ENCODE data around the gene HABP2. TPM values are rescaled to one million over a fixed set of nuclear protein-coding genes. Genes with fewer than 3 reads are reported as not detected.

HABP2 gene
- total RNA-seq, 1 donor from 2014 or later: under 0.01 TPM

- Histone ChIP-seq H3K9ac (ENCODE audit: low read depth in 1 of 3, low read length in 3 of 3) (no peak overlapping the region), H3K36me3 (ENCODE audit: control insufficient read depth in 3 of 3, insufficient read depth in 3 of 3, low read length in 3 of 3) (no peaks in the 10 kb centered on the region), H3K27ac (ENCODE audit: low read depth, low read length) (no peak overlapping the region), H3K27me3 (ENCODE audit: control insufficient read depth in 3 of 3, insufficient read depth in 3 of 3, low read length in 3 of 3) (no peaks in the 10 kb centered on the region), H3K4me3 (ENCODE audit: low read length in 3 of 3) (no peak overlapping the region), H3K9me3 (ENCODE audit: control insufficient read depth in 3 of 3, low read length in 3 of 3) (no peaks in the 10 kb centered on the region), H3K4me1 (ENCODE audit: control insufficient read depth in 3 of 3, insufficient read depth in 3 of 3, low read length in 3 of 3) (peaks cover 7 to 10% (median 10%) of the 10 kb centered on the region in 3 donors)
Observed at GRCh38 chr10:113518415-113518814, 34.4 kb upstream of the HABP2 start.

GRCh38 chr10:113518816-113519591 is 33.8 kb upstream of the HABP2 start:
- peaks cover 7 to 10% (median 10%) of the 10 kb centered on the region in 3 donors for H3K4me1 ChIP-seq (ENCODE audit: control insufficient read depth in 3 of 3, insufficient read depth in 3 of 3, low read length in 3 of 3)
- no peaks in the 10 kb centered on the region for H3K27me3 ChIP-seq (ENCODE audit: control insufficient read depth in 3 of 3, insufficient read depth in 3 of 3, low read length in 3 of 3)
- no peak overlapping the region for H3K4me3 ChIP-seq (ENCODE audit: low read length in 3 of 3)
- H3K9me3 ChIP-seq (ENCODE audit: control insufficient read depth in 3 of 3, low read length in 3 of 3): no peaks in the 10 kb centered on the region
- no peak overlapping the region for H3K27ac ChIP-seq (ENCODE audit: low read depth, low read length)
- no peak overlapping the region for H3K9ac ChIP-seq (ENCODE audit: low read depth in 1 of 3, low read length in 3 of 3)
- H3K36me3 ChIP-seq (ENCODE audit: control insufficient read depth in 3 of 3, insufficient read depth in 3 of 3, low read length in 3 of 3): no peaks in the 10 kb centered on the region

GRCh38 chr10:113519681-113520115 is 33.2 kb upstream of the HABP2 start:
- no peak overlapping the region for H3K9ac ChIP-seq (ENCODE audit: low read depth in 1 of 3, low read length in 3 of 3)

DNA sequence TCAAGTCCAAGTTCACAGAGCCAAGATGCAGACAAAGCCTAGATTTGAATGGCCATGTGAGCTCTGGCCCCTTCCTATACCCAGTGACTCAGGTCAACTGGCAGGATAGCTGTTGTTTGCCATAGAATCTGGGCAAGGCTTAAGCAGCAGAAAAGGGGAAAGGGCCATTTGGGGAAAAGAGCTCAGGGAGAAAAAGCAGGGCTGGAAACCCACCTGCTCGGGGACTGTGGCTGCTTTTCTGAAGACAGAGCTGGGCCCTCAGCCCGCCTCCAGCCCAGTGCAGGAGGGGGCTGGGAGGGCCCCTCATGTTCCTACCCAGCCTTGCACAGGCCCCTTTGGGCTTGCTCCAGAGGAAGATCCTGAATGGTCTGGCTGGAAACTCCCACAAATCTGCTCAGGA is 32.6 kb upstream of the HABP2 start:
- no peak overlapping the region for H3K9ac ChIP-seq (ENCODE audit: low read depth in 1 of 3, low read length in 3 of 3)
- H3K4me1 ChIP-seq (ENCODE audit: control insufficient read depth in 3 of 3, insufficient read depth in 3 of 3, low read length in 3 of 3): peaks cover 7 to 10% (median 10%) of the 10 kb centered on the region in 3 donors
- no peaks in the 10 kb centered on the region for H3K9me3 ChIP-seq (ENCODE audit: control insufficient read depth in 3 of 3, low read length in 3 of 3)
- no peaks in the 10 kb centered on the region for H3K27me3 ChIP-seq (ENCODE audit: control insufficient read depth in 3 of 3, insufficient read depth in 3 of 3, low read length in 3 of 3)
- no peak overlapping the region for H3K4me3 ChIP-seq (ENCODE audit: low read length in 3 of 3)
- H3K36me3 ChIP-seq (ENCODE audit: control insufficient read depth in 3 of 3, insufficient read depth in 3 of 3, low read length in 3 of 3): no peaks in the 10 kb centered on the region
- H3K27ac ChIP-seq (ENCODE audit: low read depth, low read length): no peak overlapping the region

More at GRCh38 chr10:113519681-113520115, 33.2 kb upstream of the HABP2 start:
- Histone ChIP-seq H3K4me3 (ENCODE audit: low read length in 3 of 3) (no peak overlapping the region), H3K9me3 (ENCODE audit: control insufficient read depth in 3 of 3, low read length in 3 of 3) (no peaks in the 10 kb centered on the region), H3K36me3 (ENCODE audit: control insufficient read depth in 3 of 3, insufficient read depth in 3 of 3, low read length in 3 of 3) (no peaks in the 10 kb centered on the region), H3K27ac (ENCODE audit: low read depth, low read length) (no peak overlapping the region), H3K27me3 (ENCODE audit: control insufficient read depth in 3 of 3, insufficient read depth in 3 of 3, low read length in 3 of 3) (no peaks in the 10 kb centered on the region), H3K4me1 (ENCODE audit: control insufficient read depth in 3 of 3, insufficient read depth in 3 of 3, low read length in 3 of 3) (peaks cover 7 to 10% (median 10%) of the 10 kb centered on the region in 3 donors)

GRCh38 chr10:113520690-113521474 is 32.0 kb upstream of the HABP2 start:
- H3K9me3 ChIP-seq (ENCODE audit: control insufficient read depth in 3 of 3, low read length in 3 of 3): no peaks in the 10 kb centered on the region
- no peaks in the 10 kb centered on the region for H3K27me3 ChIP-seq (ENCODE audit: control insufficient read depth in 3 of 3, insufficient read depth in 3 of 3, low read length in 3 of 3)
- no peak overlapping the region for H3K9ac ChIP-seq (ENCODE audit: low read depth in 1 of 3, low read length in 3 of 3)
- H3K36me3 ChIP-seq (ENCODE audit: control insufficient read depth in 3 of 3, insufficient read depth in 3 of 3, low read length in 3 of 3): no peaks in the 10 kb centered on the region
- H3K4me3 ChIP-seq (ENCODE audit: low read length in 3 of 3): no peak overlapping the region
- peaks cover 7 to 10% (median 10%) of the 10 kb centered on the region in 3 donors for H3K4me1 ChIP-seq (ENCODE audit: control insufficient read depth in 3 of 3, insufficient read depth in 3 of 3, low read length in 3 of 3)
- no peak overlapping the region for H3K27ac ChIP-seq (ENCODE audit: low read depth, low read length)

GRCh38 chr10:113521475-113521795 is 31.4 kb upstream of the HABP2 start:
- Histone ChIP-seq H3K4me3 (ENCODE audit: low read length in 3 of 3) (no peak overlapping the region), H3K27ac (ENCODE audit: low read depth, low read length) (no peak overlapping the region), H3K4me1 (ENCODE audit: control insufficient read depth in 3 of 3, insufficient read depth in 3 of 3, low read length in 3 of 3) (peaks cover 7 to 10% (median 10%) of the 10 kb centered on the region in 3 donors), H3K36me3 (ENCODE audit: control insufficient read depth in 3 of 3, insufficient read depth in 3 of 3, low read length in 3 of 3) (no peaks in the 10 kb centered on the region), H3K9ac (ENCODE audit: low read depth in 1 of 3, low read length in 3 of 3) (no peak overlapping the region), H3K27me3 (ENCODE audit: control insufficient read depth in 3 of 3, insufficient read depth in 3 of 3, low read length in 3 of 3) (no peaks in the 10 kb centered on the region), H3K9me3 (ENCODE audit: control insufficient read depth in 3 of 3, low read length in 3 of 3) (no peaks in the 10 kb centered on the region)

DNA sequence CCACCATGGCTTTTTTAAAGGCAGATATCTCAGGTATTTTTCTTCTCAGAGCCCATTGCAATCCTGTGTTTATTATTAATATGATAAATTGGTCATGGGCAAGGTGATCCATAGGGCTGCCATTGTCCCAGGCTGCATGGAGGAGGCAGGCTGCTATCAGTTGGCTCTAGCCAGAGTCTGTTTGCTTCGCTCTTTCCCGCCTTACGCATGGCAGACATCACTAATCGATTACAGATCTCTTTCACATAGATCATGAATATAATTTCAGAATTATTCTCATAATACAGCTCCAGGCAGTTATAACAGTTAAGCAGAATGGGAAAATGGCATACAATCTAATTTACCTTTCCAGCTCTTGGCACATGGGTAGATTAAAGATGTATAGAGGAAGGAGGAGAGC is 30.4 kb upstream of the HABP2 start:
- no peak overlapping the region for H3K27ac ChIP-seq (ENCODE audit: low read depth, low read length)
- peaks cover 7 to 10% (median 10%) of the 10 kb centered on the region in 3 donors for H3K4me1 ChIP-seq (ENCODE audit: control insufficient read depth in 3 of 3, insufficient read depth in 3 of 3, low read length in 3 of 3)
- H3K27me3 ChIP-seq (ENCODE audit: control insufficient read depth in 3 of 3, insufficient read depth in 3 of 3, low read length in 3 of 3): no peaks in the 10 kb centered on the region
- no peaks in the 10 kb centered on the region for H3K36me3 ChIP-seq (ENCODE audit: control insufficient read depth in 3 of 3, insufficient read depth in 3 of 3, low read length in 3 of 3)
- no peak overlapping the region for H3K4me3 ChIP-seq (ENCODE audit: low read length in 3 of 3)
- H3K9ac ChIP-seq (ENCODE audit: low read depth in 1 of 3, low read length in 3 of 3): no peak overlapping the region
- no peaks in the 10 kb centered on the region for H3K9me3 ChIP-seq (ENCODE audit: control insufficient read depth in 3 of 3, low read length in 3 of 3)

DNA sequence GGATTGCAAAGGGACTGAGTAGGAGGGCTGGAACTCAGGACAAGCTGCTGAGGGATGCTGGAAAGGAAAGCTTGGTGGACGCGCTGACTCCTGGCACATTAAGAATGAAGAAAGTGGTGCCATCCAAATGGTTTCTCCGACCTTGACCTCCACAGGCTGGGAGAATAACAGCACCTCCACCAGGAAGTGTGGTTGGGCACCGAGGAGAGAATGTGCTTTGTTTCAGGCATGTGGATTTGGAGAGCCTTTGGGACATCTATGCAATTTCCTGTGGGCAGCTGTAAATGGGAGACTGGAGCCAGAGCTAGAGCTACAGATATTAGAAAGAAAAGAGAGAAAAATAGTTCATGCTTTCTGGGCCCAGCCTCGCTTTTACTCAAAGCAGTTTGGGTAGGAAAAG is 29.8 kb upstream of the HABP2 start:
- no peak overlapping the region for H3K9ac ChIP-seq (ENCODE audit: low read depth in 1 of 3, low read length in 3 of 3)
- peaks cover 7 to 10% (median 10%) of the 10 kb centered on the region in 3 donors for H3K4me1 ChIP-seq (ENCODE audit: control insufficient read depth in 3 of 3, insufficient read depth in 3 of 3, low read length in 3 of 3)
- no peaks in the 10 kb centered on the region for H3K9me3 ChIP-seq (ENCODE audit: control insufficient read depth in 3 of 3, low read length in 3 of 3)
- H3K27me3 ChIP-seq (ENCODE audit: control insufficient read depth in 3 of 3, insufficient read depth in 3 of 3, low read length in 3 of 3): no peaks in the 10 kb centered on the region
- H3K4me3 ChIP-seq (ENCODE audit: low read length in 3 of 3): no peak overlapping the region
- no peaks in the 10 kb centered on the region for H3K36me3 ChIP-seq (ENCODE audit: control insufficient read depth in 3 of 3, insufficient read depth in 3 of 3, low read length in 3 of 3)
- no peak overlapping the region for H3K27ac ChIP-seq (ENCODE audit: low read depth, low read length)

DNA sequence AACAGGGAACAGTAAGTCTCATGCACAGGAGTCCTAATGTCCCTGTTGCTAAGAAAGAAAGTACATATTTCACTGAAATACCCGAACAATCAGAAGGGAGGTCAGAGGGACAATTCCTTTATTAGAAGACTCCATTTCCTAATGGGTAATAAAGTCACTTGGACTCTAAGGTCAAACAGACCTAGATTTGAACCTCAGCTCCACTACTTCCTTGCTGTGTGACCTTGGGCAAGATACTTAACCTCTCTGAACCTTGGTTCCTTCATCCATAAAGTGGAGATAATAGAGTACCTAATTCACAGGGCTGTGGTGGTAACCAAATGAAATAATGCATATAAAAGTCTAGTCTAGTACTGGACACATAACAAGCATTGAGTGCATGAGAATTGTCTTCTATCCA is 29.2 kb upstream of the HABP2 start:
- Histone ChIP-seq H3K4me3 (ENCODE audit: low read length in 3 of 3) (no peak overlapping the region), H3K27ac (ENCODE audit: low read depth, low read length) (no peak overlapping the region), H3K9ac (ENCODE audit: low read depth in 1 of 3, low read length in 3 of 3) (no peak overlapping the region), H3K36me3 (ENCODE audit: control insufficient read depth in 3 of 3, insufficient read depth in 3 of 3, low read length in 3 of 3) (no peaks in the 10 kb centered on the region), H3K4me1 (ENCODE audit: control insufficient read depth in 3 of 3, insufficient read depth in 3 of 3, low read length in 3 of 3) (peaks cover 7 to 10% (median 10%) of the 10 kb centered on the region in 3 donors), H3K9me3 (ENCODE audit: control insufficient read depth in 3 of 3, low read length in 3 of 3) (no peaks in the 10 kb centered on the region), H3K27me3 (ENCODE audit: control insufficient read depth in 3 of 3, insufficient read depth in 3 of 3, low read length in 3 of 3) (no peaks in the 10 kb centered on the region)

- Histone ChIP-seq H3K27ac (ENCODE audit: low read depth, low read length) (no peak overlapping the region), H3K4me1 (ENCODE audit: control insufficient read depth in 3 of 3, insufficient read depth in 3 of 3, low read length in 3 of 3) (peaks cover 7 to 10% (median 10%) of the 10 kb centered on the region in 3 donors), H3K9ac (ENCODE audit: low read depth in 1 of 3, low read length in 3 of 3) (no peak overlapping the region), H3K9me3 (ENCODE audit: control insufficient read depth in 3 of 3, low read length in 3 of 3) (no peaks in the 10 kb centered on the region), H3K27me3 (ENCODE audit: control insufficient read depth in 3 of 3, insufficient read depth in 3 of 3, low read length in 3 of 3) (no peaks in the 10 kb centered on the region), H3K4me3 (ENCODE audit: low read length in 3 of 3) (no peak overlapping the region), H3K36me3 (ENCODE audit: control insufficient read depth in 3 of 3, insufficient read depth in 3 of 3, low read length in 3 of 3) (no peaks in the 10 kb centered on the region)
Observed at GRCh38 chr10:113524120-113524519, 28.7 kb upstream of the HABP2 start.

Data from skeletal muscle tissue (tissue), 4 donors.